Mammary epithelial cell (primary cell): ENCODE measurements around the gene PTPRG.

Source experiments
- EZH2 ChIP-seq: IDR thresholded peaks from 2 replicates; pipeline ENCODE4 v1.6.1; 2012; ENCODE audit warnings: low read length, inconsistent platforms, borderline replicate concordance
- TF ChIP-seq, protein P1 (sequence below), 2 donors: IDR thresholded peaks in 1 of 2; conservative IDR thresholded peaks in 1 of 2; 2 replicates each; pipeline ENCODE4 v1.5.1; 2011 to 2012; ENCODE audit warnings: inconsistent platforms in 2 of 2, low read length in 2 of 2, mild to moderate bottlenecking in 2 of 2, control low read depth in 1 of 2, low read depth in 1 of 2; ENCODE audit not compliant: insufficient read depth in 1 of 2; ENCODE audit errors: extremely low read depth in 1 of 2

GRCh38 chr3:62228467-62228866 lies 667.1 kb downstream of the PTPRG start:
- TF ChIP-seq EZH2 = no peak
- TF ChIP-seq, protein P1, sequence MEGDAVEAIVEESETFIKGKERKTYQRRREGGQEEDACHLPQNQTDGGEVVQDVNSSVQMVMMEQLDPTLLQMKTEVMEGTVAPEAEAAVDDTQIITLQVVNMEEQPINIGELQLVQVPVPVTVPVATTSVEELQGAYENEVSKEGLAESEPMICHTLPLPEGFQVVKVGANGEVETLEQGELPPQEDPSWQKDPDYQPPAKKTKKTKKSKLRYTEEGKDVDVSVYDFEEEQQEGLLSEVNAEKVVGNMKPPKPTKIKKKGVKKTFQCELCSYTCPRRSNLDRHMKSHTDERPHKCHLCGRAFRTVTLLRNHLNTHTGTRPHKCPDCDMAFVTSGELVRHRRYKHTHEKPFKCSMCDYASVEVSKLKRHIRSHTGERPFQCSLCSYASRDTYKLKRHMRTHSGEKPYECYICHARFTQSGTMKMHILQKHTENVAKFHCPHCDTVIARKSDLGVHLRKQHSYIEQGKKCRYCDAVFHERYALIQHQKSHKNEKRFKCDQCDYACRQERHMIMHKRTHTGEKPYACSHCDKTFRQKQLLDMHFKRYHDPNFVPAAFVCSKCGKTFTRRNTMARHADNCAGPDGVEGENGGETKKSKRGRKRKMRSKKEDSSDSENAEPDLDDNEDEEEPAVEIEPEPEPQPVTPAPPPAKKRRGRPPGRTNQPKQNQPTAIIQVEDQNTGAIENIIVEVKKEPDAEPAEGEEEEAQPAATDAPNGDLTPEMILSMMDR (conservative IDR thresholded peaks at IDR 0.05 in 1 of 2, IDR thresholded peaks at IDR 0.05 in 1 of 2; ENCODE audit: extremely low read depth in 1 of 2, insufficient read depth in 1 of 2, low read depth in 1 of 2, low read length in 2 of 2) = no peak
